ENCODE data around the gene RUSF1.

RUSF1 gene

DNA sequence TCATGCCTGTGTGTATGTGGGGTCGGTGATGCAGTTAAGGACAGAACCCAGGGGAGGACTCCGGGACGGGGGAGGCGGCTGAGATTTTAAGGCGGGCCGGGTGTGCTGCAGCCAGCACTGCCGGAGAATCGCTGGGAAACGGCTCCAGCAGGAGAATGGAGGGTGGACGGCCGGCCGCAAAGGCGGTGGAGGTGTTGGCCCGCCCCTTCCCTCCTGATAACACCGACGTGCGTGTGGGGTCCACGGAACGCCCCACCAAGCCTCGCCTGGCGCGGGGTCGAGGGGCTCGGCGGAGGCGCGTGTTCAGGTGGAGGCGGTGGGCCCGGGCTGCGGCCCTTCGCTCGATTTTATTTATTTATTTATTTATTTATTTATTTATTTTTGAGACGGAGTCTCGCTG is 66.2 kb downstream of the RUSF1 start:
- DNase-seq = no peak

DNA sequence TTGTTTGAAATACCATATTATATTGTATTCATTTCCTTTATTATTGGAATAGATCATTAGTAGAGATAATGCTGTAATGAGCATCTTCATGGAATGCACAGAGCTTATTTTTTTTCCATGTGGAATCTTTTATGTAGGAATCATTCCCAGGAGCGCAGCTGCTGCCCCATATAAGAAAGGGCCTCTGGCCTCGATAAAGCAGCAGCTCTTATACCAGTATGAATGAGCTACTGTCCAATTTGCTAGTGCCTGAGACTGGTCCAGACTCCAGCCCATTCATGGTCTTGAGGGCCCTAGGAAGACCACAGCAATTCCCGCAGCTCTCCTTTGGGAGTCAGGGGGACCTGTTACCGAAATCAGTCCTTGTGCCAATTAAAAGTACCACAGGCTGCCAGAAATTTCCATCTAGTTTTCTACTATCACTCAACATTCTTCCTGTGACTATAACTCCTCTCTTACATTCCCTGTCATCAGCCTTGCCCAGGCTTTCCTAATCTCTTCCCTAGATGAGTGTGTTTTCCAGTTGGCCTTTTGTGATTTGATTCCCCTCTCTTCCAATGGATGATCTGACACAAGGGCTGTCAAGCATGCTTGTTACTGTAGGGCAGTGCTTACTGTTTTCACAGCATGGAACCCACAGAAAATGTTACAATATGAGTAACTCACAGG is 67.5 kb downstream of the RUSF1 start:
- no peak for DNase-seq

DNA sequence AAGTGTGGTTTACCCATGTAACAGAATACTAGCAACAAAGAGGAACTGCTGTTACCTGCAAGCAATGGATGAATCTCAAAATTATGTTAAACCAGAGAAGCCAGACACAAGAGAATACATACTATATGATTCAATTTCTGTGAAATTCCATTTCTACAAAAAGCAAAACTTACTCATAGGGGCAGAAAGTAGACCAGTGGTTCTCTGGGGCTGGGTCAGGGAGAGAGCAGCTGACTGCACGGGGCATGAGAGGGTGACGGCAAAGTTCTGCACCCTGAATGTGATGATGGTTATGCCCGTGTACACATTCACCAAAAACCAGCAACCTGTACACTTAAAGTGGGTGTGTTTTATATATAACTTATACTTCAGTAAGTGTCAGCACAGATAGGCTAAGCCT is 68.7 kb downstream of the RUSF1 start:
- DNase-seq = no peak
